RKO (cell line): Measurements from ENCODE around the gene FAM222B.
"Not testable (repeated sequence)": the region's sequence is repeated elsewhere in the genome, so short reads cannot be mapped to it uniquely, and the experiment has no call there.

Source experiments
- DNase-seq: peaks from one replicate; pipeline ENCODE4 v3.0.0-alpha.2; 2016; ENCODE audit warnings: low spot score

The FAM222B gene

DNA sequence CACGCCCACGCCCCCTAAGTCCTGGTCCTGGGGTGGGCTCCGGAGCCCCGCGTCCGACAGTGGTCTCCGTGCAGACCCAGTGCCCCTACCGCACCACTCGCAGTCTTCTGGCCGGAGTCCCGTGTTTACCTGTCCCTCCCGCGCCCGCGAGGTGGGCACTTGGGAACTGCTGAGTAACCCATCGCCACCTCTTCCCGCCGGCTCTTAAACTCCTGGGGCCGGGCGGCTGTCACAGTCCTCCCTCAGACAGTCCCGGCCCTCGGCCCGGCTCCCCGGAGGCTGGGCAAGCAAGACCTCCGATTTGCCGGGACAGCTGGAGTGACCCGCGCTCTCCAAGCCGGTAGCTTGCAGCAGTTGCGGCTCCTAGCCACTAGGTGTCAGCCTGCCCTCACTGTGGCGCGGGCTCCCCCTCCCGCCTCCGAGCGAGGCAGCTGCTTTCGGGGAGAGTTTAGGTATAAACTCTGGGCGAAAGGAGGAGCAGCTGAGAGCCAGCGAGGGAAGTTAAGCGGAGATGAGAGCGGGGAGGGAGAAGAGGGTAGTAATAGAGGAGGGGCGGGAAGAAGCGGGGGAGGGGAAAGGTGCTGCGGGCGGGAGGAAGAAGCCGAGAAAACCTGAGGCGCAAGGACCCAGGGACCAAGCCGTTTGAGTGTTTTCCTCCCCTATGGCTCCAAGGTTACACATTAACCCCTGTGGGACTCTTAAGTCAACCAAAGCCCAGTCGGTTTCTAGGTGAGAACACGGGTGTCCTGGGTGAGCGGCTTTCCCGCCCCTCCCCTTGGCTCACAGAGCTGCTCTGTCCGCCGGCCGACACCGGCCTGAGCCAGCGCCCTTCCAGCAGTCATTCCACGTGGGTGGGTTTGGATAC is 115.7 kb downstream of the FAM222B start:
- DNase-seq = peak; percentile 95

GRCh38 chr17:28726226-28726626 is 116.4 kb downstream of the FAM222B start, which contains the start of gene TLCD1:
TLCD1 (minus strand) TSS chr17:28726233; CDS start chr17:28726097, 136 bp downstream.
- peak; percentile 65 for DNase-seq

DNA sequence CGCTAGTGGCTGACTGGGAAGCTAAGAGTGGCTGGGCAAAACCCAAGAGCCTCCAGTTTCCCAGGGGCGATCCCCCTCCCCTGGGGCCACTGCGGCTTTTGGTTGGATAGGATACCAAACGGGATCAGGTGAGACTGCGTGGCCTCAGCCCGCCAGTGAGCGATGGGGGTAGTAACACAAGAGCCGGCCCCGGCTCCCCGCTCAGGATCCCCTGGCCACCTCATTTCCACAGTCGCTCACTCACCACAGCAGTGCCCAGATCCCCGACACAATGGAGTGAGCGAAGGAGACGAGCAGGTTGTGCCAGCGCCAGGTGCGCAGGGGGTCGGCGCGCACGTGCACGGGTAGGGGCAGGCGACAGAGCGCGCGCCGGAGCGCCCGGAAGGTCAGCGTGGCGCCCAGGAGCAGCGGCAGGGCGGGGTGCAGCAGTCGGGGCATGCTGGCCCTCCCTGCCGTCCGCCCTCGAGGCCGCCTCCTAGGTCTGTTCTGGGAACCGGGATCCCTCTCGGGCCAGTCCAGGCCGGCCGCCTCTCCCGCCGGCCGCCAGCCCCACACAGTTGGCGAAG is 116.8 kb downstream of the FAM222B start:
- DNase-seq = peak; percentile 87

DNA sequence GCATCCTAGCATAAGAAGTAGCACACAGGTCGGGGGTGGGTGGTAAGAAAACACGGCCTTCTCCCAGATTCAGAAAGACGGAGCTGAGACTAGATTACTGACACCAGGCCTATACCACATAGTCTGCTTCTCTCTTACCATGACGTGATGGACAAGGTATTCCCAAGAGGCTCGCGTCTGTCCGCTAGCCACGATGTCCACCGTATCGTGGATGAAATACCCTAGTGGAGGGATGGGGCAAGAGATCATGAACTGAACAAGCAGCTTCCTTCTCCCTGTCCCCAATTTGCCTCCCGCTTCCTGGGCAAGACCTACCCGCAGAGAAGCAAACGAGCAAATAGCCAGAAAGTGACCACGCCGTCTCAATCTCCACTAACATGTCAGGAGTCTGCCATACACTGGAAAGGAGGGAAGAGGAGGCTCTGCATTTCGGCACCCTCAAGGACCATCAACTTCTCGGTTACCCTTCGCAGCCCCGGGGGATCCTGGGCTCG is 117.4 kb downstream of the FAM222B start:
- peak; percentile 91 for DNase-seq

DNA sequence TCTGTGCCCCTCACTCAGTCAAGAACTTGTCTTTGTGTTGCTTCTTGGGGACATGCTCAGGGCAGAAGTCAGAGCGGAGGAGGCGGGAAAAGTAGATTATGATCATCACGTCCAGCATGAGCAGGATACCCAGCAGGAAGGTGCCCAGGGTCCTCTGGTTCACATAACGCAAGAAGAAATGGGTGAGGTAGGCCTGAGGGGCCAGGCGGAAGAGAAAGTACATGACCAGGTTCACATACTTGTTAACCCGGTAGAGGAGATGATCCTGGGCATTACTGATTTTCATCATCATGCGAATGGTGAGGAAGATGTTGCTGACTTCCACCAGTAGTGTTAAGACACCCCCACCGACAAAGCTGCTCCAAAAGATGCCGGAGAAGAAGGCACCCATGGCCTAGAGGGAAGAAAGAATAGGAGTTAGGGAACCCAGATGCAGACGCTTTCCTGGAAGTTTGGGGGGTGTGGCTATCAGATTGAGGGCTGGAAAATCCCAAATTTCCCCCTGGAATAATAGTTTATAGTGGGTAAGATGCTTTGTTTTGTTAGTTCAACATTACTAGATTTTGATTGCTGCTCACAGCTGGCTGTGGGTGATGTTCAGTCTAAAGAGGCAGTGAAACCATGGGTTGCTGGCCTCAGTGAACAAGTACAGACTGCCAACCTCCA is 118.0 kb downstream of the FAM222B start:
- DNase-seq = peak; percentile 58

GRCh38 chr17:28723836-28724499 is 118.6 kb downstream of the FAM222B start:
- peak; percentile 50 for DNase-seq

- DNase-seq = peak; percentile 70
Measured at GRCh38 chr17:28723159-28723835, 119.3 kb downstream of the FAM222B start.

DNA sequence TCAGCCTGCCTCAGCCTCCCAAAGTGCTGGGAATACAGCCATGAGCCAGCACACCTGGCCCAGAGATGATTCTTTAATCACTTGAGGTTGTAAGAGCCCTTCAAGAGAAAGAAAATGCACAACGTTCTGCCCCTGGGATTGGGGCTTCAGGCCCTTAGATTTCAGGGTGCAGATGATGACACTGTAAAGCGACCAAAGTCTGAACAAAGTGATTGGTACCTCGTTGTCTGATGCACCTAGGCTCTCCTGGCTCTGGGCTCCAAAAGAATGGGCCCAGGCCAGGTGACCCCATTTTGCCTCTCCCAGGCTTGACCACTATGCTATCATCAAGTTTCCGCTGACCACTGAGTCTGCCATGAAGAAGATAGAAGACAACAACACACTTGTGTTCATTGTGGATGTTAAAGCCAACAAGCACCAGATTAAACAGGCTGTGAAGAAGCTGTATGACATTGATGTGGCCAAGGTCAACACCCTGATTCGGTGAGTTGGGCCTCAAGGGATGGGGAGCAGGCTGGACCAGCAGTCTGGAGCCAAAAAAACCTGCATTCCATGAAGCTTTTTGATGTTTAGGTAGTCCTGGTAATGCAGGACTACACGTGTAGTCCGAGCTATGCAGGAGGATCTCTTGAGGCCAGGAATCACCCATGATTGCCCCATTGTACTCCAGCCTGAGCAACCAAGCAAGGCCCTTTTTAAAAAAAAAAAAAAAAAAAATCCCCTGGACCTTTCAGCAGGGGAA is 120.0 kb downstream of the FAM222B start:
- no peak for DNase-seq

- DNase-seq = not testable (repeated sequence)
Measured at GRCh38 chr17:28720997-28721329, 121.6 kb downstream of the FAM222B start.

- peak; percentile 59 for DNase-seq
Measured at GRCh38 chr17:28720247-28720996, 122.2 kb downstream of the FAM222B start.

GRCh38 chr17:28719021-28719433 is 123.6 kb downstream of the FAM222B start:
- no peak for DNase-seq

GRCh38 chr17:28718333-28719020 is 124.1 kb downstream of the FAM222B start:
- no peak for DNase-seq

- DNase-seq = no peak
Measured at GRCh38 chr17:28717578-28718332, 124.8 kb downstream of the FAM222B start, which contains the start of gene RAB34. RAB34 (minus strand) TSS chr17:28717868; CDS start chr17:28717266, 602 bp downstream.

DNA sequence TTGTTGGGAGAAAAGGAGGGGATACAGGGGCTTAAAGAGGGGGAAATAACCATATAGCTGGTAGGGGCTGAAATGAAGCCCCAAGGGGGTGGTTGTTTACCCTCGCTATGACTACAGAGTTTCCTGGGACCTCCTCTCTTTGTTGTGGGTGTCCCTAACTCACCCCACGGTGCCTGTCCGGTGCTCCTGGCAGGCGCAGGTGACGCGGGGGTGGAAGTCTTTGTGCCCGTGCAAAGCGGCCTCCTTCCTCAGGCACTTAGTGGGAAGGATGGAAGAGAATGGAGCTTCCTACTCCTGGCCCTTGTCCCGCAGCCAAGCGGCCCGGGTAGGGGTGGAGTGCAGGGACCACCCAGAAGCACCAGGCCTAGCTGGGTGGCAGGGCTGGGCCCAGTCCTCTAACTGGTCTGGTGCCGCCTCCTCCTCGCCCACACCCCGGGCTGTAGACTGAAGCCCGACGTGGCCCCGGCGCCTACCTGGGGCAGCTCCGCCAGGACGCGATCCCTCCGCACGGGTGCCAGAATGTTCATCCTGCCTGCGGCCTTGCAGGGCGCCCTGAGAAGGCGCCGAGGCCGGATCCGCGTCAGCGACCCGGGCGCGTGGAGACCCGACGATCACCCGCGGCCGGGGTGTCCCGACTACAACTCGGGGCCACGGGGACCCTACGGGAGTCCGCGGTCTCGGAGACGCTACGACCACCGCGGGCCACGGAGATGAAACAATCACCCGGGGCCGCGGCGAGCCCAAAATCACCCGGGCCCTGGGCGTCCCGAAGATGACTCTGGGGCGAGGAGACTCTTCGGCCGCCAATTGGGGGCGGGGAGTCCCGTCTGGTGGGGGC is 125.6 kb downstream of the FAM222B start:
- no peak for DNase-seq

DNA sequence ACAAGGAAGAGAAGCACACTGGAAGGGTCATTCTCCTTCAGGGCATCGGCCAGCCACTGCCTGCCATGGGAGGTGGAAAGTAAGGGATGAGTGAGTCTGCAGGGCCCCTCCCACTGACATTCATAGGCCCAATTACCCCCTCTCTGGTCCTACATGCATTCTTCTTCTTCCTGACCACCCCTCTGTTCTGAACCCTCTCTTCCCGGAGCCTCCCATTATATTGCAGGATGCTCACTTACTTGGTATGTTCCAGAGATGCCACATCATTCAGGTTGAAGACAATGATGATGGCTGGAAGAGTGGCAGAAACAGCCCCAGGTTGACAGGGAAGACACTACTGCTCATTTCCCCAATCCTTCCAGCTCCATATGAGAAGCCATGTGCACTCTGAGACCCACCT is 127.4 kb downstream of the FAM222B start:
- no peak for DNase-seq

DNA sequence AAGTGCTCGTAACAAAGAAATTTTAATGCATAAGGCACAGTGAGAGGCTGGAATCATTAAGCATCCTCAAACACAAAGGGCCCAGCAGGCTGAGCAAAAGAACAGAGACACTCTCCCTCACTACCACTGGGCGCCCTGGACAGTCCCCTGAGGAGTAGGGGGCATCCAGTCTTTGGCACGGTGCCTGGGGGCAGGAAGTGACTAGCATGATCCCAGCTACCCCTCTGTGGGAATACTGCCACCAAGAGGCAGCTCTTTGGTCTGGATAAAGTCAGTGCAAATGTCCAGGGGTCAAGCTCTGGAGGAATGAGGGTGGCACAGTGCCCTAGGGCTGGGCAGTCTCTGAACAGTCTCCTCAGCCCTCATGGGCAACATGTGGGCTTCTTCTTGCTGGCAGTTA is 128.3 kb downstream of the FAM222B start:
- no peak for DNase-seq

DNA sequence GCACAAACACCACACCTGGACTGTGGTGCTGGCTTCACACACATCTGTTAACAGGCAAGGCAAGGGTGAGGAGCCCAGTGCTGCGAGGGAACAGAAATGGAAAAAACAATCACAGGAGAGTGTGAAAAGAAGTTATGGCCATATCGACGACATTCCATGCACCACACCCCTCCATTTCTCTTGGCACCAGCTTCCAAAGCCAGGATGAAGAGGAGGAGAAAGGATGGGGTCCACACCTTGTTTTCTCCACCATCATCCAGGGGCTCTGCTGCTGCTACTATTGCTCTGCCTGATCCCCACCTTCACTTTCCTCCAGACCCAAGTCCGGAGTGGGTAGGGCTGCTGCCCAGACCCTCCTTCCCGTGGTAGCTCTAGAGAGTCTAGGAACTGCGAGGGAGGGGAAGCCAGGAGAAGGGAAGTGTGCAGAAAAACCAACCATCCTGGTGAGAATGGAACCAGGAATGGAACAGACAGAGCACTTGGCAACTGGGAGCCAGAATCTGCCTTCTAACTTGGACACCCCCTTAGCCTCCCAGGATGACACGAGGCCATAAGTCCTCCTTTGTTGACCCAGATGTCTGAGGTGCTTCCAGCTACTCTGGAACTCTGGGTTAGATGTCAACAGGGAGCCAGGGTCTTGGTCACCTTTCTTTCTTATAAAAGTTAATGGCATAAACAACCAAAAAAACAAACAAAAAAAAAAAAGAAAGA is 129.7 kb downstream of the FAM222B start:
- no peak for DNase-seq
